MM.1S (cell line): Measurements from ENCODE around the gene RHOT2.
A peak's percentile ranks its signal among the peaks of the same experiment; 100 is the strongest.

Source experiments
- DNase-seq: peaks from one replicate; pipeline ENCODE4 v3.0.0-alpha.2; 2015
- H2AFZ ChIP-seq: fragments of 300-600 bp; sonication (generic); 2 replicates; pipeline ENCODE4 v1.6.0; 2016; ENCODE audit warnings: antibody characterized with exemption, low read length
- H3F3A ChIP-seq: fragments of 300-600 bp; sonication (generic); 2 replicates; pipeline ENCODE4 v1.6.1; 2016; ENCODE audit warnings: mild to moderate bottlenecking, antibody characterized with exemption, low read length, moderate library complexity, mixed read lengths; ENCODE audit not compliant: insufficient read depth
- H3K27ac ChIP-seq: fragments of 300-600 bp; sonication (generic); 2 replicates; pipeline ENCODE4 v1.5.1; 2016; ENCODE audit warnings: mild to moderate bottlenecking, low read length
- H3K27me3 ChIP-seq: fragments of 300-600 bp; sonication (generic); replicated peaks from 2 replicates; pipeline ENCODE4 v1.6.0; 2016; ENCODE audit warnings: low read length; ENCODE audit not compliant: insufficient read depth
- H3K36me3 ChIP-seq: fragments of 300-600 bp; sonication (generic); replicated peaks from 2 replicates; pipeline ENCODE4 v1.6.1; 2016; ENCODE audit warnings: mild to moderate bottlenecking, low read length, mixed read lengths; ENCODE audit not compliant: insufficient read depth
- H3K4me1 ChIP-seq: fragments of 300-600 bp; sonication (generic); 2 replicates; pipeline ENCODE4 v1.6.1; 2016; ENCODE audit warnings: low read length, mixed read lengths
- H3K4me2 ChIP-seq: fragments of 300-600 bp; sonication (generic); 2 replicates; pipeline ENCODE4 v1.6.0; 2016; ENCODE audit warnings: low read depth, low read length
- H3K4me3 ChIP-seq: fragments of 300-600 bp; sonication (generic); 2 replicates; pipeline ENCODE4 v1.5.1; 2016; ENCODE audit warnings: low read length, mixed read lengths
- H3K79me2 ChIP-seq: fragments of 300-600 bp; sonication (generic); 2 replicates; pipeline ENCODE4 v1.6.1; 2016; ENCODE audit warnings: mixed run types, low read length, mixed read lengths
- H3K9ac ChIP-seq: fragments of 300-600 bp; sonication (generic); 2 replicates; pipeline ENCODE4 v1.6.1; 2016; ENCODE audit warnings: low read length, mixed read lengths
- H3K9me2 ChIP-seq: fragments of 300-600 bp; sonication (generic); replicated peaks from 2 replicates; pipeline ENCODE4 v1.6.1; 2016; ENCODE audit warnings: mild to moderate bottlenecking, low read length, mixed read lengths; ENCODE audit not compliant: insufficient read depth
- H3K9me3 ChIP-seq: fragments of 300-600 bp; sonication (generic); replicated peaks from 2 replicates; pipeline ENCODE4 v1.6.1; 2016; ENCODE audit warnings: mild to moderate bottlenecking, low read length, mixed read lengths; ENCODE audit not compliant: insufficient read depth
- H4K20me1 ChIP-seq: fragments of 300-600 bp; sonication (generic); 2 replicates; pipeline ENCODE4 v1.6.1; 2016; ENCODE audit warnings: mild to moderate bottlenecking, low read length, moderate library complexity, mixed read lengths; ENCODE audit not compliant: insufficient read depth
- EZH2 ChIP-seq: fragments of 300-600 bp; sonication (generic); optimal IDR thresholded peaks from 2 replicates; pipeline ENCODE3; 2017; ENCODE audit warnings: low read depth, mild to moderate bottlenecking, antibody characterized with exemption, low read length, mixed read lengths
- EZH2phosphoT487 ChIP-seq: fragments of 300-600 bp; sonication (generic); IDR thresholded peaks from 2 replicates; pipeline ENCODE4 v1.6.1; 2018; ENCODE audit warnings: antibody characterized with exemption, low read length
- TF ChIP-seq, protein P1 (sequence below): fragments of 300-600 bp; sonication (generic); IDR thresholded peaks from 2 replicates; pipeline ENCODE4 v1.5.1; 2016; ENCODE audit warnings: antibody characterized with exemption, low read length, mixed read lengths

Gene RHOT2

DNA sequence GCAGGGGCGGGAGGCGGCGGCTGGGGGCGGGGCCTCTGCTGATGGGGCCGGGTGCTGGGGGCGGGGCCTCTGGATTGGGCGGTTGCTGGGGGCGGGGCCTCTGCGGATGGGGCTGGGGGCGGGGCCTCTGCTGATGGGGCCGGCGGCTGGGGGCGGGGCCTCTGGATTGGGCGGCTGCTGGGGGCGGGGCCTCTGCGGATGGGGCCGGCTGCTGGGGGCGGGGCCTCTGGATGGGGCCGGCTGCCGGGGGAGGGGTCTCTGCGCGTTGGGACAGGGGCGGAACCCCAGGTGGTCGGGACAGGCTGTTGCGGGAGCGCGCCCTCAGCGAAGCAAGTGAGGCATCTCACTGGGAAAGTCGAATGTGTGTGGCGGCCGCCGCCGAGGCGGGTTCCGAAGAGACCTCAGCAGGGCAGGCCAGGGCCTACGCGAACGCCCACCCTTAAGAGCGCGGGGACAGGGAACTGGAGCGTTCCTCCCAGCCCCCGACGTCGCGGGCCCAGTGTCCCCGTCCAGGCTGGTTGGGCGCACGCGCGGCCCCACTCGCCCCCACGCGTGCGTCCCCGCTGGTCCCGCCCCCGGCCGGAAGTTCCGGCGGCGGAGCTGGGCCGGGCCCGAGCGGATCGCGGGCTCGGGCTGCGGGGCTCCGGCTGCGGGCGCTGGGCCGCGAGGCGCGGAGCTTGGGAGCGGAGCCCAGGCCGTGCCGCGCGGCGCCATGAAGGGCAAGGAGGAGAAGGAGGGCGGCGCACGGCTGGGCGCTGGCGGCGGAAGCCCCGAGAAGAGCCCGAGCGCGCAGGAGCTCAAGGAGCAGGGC, 12.1 kb downstream of the RHOT2 start, which contains the start of gene STUB1:
TSS of gene STUB1 (plus strand) at position 597 of the 811 bp plus-strand sequence. CDS start at position 713, 116 bp downstream.
- no peaks in the 10 kb centered on the region for H3K9me2 ChIP-seq
- H2AFZ ChIP-seq = peak within 1 kb of the TSS; percentile 86

DNA sequence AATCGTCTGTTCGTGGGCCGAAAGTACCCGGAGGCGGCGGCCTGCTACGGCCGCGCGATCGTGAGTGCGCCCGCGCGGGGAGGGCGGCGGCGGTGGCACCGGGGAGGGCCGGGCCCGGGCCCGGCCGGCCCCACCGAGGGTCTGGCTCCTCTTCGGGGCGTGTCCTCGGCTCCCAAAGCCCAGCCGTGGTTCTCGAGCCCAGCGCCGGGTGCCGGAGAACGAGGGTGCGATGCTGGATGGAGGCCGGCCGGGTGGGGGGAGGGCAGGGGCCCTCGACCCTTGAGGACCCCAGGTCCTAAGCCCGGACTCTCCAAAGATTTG, 12.7 kb downstream of the RHOT2 start:
- no peak for DNase-seq
- TF ChIP-seq, protein P1, sequence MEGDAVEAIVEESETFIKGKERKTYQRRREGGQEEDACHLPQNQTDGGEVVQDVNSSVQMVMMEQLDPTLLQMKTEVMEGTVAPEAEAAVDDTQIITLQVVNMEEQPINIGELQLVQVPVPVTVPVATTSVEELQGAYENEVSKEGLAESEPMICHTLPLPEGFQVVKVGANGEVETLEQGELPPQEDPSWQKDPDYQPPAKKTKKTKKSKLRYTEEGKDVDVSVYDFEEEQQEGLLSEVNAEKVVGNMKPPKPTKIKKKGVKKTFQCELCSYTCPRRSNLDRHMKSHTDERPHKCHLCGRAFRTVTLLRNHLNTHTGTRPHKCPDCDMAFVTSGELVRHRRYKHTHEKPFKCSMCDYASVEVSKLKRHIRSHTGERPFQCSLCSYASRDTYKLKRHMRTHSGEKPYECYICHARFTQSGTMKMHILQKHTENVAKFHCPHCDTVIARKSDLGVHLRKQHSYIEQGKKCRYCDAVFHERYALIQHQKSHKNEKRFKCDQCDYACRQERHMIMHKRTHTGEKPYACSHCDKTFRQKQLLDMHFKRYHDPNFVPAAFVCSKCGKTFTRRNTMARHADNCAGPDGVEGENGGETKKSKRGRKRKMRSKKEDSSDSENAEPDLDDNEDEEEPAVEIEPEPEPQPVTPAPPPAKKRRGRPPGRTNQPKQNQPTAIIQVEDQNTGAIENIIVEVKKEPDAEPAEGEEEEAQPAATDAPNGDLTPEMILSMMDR = no peak
- no peak for TF ChIP-seq EZH2
- TF ChIP-seq EZH2phosphoT487 = no peak
- Histone ChIP-seq H3K4me2 (peak overlapping the region; percentile 93), H2AFZ (no peak overlapping the region), H3K79me2 (peaks cover 32% of the 10 kb centered on the region), H4K20me1 (no peaks in the 10 kb centered on the region), H3K27me3 (no peaks in the 10 kb centered on the region), H3K9me2 (no peaks in the 10 kb centered on the region), H3K4me1 (peaks cover 8% of the 10 kb centered on the region; the same call in 1 of the 2 replicates), H3F3A (0 out of 2 replicates have a peak, but pooled peaks cover 4% of the 10 kb centered on the region), H3K27ac (no peak overlapping the region; the same call in 1 of the 2 replicates), H3K4me3 (peak overlapping the region; percentile 84), H3K9me3 (no peaks in the 10 kb centered on the region), H3K36me3 (no peaks in the 10 kb centered on the region), H3K9ac (peak overlapping the region; percentile 69)

More for the DNA sequence above, 12.1 kb downstream of the RHOT2 start, which contains the start of gene STUB1:
- Histone ChIP-seq H3K4me1 (peaks cover 8% of the 10 kb centered on the region; the same call in 1 of the 2 replicates), H3K4me3 (peak within 1 kb of the TSS; percentile 84), H3K36me3 (no peaks in the 10 kb centered on the region), H3K27me3 (no peaks in the 10 kb centered on the region), H3K9ac (peak within 1 kb of the TSS; percentile 72), H3K79me2 (peaks cover 32% of the 10 kb centered on the region), H3K27ac (peak within 1 kb of the TSS; percentile 71; the same call in 1 of the 2 replicates), H3K9me3 (no peaks in the 10 kb centered on the region), H4K20me1 (no peaks in the 10 kb centered on the region), H3F3A (0 out of 2 replicates have a peak, but pooled peaks cover 4% of the 10 kb centered on the region), H3K4me2 (peak within 1 kb of the TSS; percentile 93)
- DNase-seq = peak; percentile 81
- no peak for TF ChIP-seq EZH2phosphoT487

DNA sequence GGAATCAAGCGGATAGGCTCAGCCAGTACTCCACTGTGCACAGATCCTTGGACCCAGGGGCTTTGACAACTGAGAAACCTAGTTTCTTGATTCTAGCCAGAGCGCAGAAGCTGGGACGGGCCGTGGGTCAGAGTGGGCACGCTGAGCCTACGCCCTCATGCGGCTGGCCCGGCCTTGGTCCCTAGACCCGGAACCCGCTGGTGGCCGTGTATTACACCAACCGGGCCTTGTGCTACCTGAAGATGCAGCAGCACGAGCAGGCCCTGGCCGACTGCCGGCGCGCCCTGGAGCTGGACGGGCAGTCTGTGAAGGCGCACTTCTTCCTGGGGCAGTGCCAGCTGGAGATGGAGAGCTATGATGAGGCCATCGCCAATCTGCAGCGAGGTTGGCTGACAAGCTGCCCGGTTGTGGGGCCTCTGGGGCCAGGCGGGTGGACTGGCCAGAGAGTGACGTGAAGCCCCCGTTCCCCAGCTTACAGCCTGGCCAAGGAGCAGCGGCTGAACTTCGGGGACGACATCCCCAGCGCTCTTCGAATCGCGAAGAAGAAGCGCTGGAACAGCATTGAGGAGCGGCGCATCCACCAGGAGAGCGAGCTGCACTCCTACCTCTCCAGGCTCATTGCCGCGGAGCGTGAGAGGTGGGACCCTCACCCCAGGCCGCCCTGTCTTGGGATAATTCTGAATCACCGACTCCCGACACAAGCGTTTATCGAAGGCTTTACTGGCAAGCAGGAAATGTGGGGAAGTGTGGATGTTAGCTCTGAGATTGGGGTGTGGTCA, 13.2 kb downstream of the RHOT2 start:
- Histone ChIP-seq H3K9me2 (no peaks in the 10 kb centered on the region), H3K9ac (peak overlapping the region; percentile 69), H3K4me3 (peak overlapping the region; percentile 84), H3K27me3 (no peaks in the 10 kb centered on the region), H3K79me2 (peaks cover 32% of the 10 kb centered on the region), H3K4me1 (peaks cover 8% of the 10 kb centered on the region; the same call in 1 of the 2 replicates), H3K36me3 (no peaks in the 10 kb centered on the region), H3K27ac (no peak overlapping the region), H4K20me1 (no peaks in the 10 kb centered on the region), H3K9me3 (no peaks in the 10 kb centered on the region), H2AFZ (no peak overlapping the region), H3F3A (0 out of 2 replicates have a peak, but pooled peaks cover 4% of the 10 kb centered on the region), H3K4me2 (peak overlapping the region; percentile 93)
- TF ChIP-seq EZH2 (no peak), EZH2phosphoT487 (no peak)
- TF ChIP-seq, protein P1 = peak; percentile 10; the same call in 1 of the 2 replicates
- peak; percentile 33 for DNase-seq
